Neural crest cell (in vitro differentiated cells): ENCODE results near the gene GJA9. TPM values are rescaled to one million over a fixed set of nuclear protein-coding genes. Genes with fewer than 3 reads are reported as not detected.

ENCODE experiments used
- DNase-seq: peaks from one replicate; pipeline ENCODE4 v3.0.0; 2021; ENCODE audit warnings: low read depth, mixed read lengths, low spot score
- H3K27ac Mint-ChIP-seq: one replicate; pipeline ENCODE4 v1.8.0; 2021; ENCODE audit warnings: mild to moderate bottlenecking, mixed read lengths; ENCODE audit not compliant: unreplicated experiment
- H3K27me3 Mint-ChIP-seq: 2 replicates; pipeline ENCODE4 v1.8.0; 2021; ENCODE audit warnings: low read depth, mild to moderate bottlenecking, mixed read lengths
- H3K36me3 Mint-ChIP-seq: 2 replicates; pipeline ENCODE4 v1.8.0; 2021; ENCODE audit warnings: low read depth, mild to moderate bottlenecking, mixed read lengths
- H3K4me1 Mint-ChIP-seq: 2 replicates; pipeline ENCODE4 v1.8.0; 2021; ENCODE audit warnings: mixed read lengths
- H3K4me3 Mint-ChIP-seq: one replicate; pipeline ENCODE4 v1.8.0; 2021; ENCODE audit warnings: mild to moderate bottlenecking, mixed read lengths
- H3K9me3 Mint-ChIP-seq: 2 replicates; pipeline ENCODE4 v1.8.0; 2021; ENCODE audit warnings: mixed read lengths
- long read RNA-seq: library from polyadenylated mRNA; unstranded; transcript quantifications from one replicate; pipeline ENCODE4 v2.0.0, GENCODE V29; 2020
- total RNA-seq: library from RNA; stranded (reverse); gene quantifications from 2 replicates; pipeline ENCODE4 v1.2.1, GENCODE V29; 2021
- TF ChIP-seq, protein P1 (sequence below): fragments of 200-600 bp; sonication (generic); conservative IDR thresholded peaks from 2 replicates; pipeline ENCODE4 v1.5.0; 2021; ENCODE audit warnings: antibody characterized with exemption, mild to moderate bottlenecking

The GJA9 gene
- total RNA-seq = not detected in 2 replicates
- long read RNA-seq, partial matches to known transcripts = 0 of 2 reads
- long read RNA-seq, other reads (novel, unspliced or antisense) = 0 of 2 reads

DNA sequence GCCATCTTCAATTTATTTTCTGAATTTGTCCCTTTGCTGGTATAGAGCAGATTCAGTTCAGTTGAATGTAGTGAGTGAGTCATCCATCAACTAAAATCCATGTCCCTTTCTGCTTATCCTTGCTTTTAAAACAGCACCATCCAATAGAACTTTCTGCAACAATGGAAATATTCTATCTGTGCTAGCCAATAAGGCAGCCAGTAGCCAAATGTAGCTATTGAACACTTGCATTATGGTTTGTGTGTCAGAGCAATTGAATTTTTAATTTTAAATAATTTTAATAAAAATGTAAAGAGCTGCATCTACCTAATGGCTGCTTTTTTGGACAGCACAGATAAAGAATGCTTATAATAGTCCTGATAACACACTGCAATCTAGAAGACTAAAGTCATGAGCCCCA lies at the start of gene GJA9:
TSS of gene GJA9 (minus strand) at position 101 of the 400 bp plus-strand sequence. CDS start 5,489 bp downstream, outside the sequence.
- DNase-seq = no peak
- Mint-ChIP-seq H3K36me3 (no peaks in the 10 kb centered on the region), H3K27ac (no peak within 1 kb of the TSS), H3K9me3 (no peaks in the 10 kb centered on the region), H3K27me3 (no peaks in the 10 kb centered on the region), H3K4me3 (no peak within 1 kb of the TSS), H3K4me1 (no peaks in the 10 kb centered on the region)
- TF ChIP-seq, protein P1, sequence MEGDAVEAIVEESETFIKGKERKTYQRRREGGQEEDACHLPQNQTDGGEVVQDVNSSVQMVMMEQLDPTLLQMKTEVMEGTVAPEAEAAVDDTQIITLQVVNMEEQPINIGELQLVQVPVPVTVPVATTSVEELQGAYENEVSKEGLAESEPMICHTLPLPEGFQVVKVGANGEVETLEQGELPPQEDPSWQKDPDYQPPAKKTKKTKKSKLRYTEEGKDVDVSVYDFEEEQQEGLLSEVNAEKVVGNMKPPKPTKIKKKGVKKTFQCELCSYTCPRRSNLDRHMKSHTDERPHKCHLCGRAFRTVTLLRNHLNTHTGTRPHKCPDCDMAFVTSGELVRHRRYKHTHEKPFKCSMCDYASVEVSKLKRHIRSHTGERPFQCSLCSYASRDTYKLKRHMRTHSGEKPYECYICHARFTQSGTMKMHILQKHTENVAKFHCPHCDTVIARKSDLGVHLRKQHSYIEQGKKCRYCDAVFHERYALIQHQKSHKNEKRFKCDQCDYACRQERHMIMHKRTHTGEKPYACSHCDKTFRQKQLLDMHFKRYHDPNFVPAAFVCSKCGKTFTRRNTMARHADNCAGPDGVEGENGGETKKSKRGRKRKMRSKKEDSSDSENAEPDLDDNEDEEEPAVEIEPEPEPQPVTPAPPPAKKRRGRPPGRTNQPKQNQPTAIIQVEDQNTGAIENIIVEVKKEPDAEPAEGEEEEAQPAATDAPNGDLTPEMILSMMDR = no peak

DNA sequence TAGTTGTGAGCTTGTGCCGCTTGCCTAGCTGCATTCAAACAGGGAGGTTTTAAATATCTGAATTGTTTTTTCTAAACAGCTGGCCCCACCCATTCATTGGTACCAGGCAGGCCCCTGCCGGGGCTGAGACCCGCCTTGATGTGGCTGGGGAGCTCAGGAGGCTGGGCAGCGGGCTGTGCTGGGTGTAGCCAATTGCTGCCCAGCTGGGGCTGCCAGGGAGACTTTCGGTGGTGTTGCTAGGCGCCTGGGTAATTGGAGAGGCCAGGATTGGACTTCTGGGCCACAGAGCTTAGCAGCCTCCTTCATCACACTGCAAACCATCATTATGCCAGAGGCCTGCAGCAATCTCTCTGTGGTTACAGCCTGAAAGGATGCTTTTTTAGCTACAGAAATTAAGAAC lies 48.1 kb upstream of the GJA9 start:
- DNase-seq = no peak
- no peak overlapping the region for H3K27ac Mint-ChIP-seq
- TF ChIP-seq, protein P1 = no peak
- no peak overlapping the region for H3K4me3 Mint-ChIP-seq
- H3K9me3 Mint-ChIP-seq = no peaks in the 10 kb centered on the region
- H3K36me3 Mint-ChIP-seq = no peaks in the 10 kb centered on the region
- no peaks in the 10 kb centered on the region for H3K27me3 Mint-ChIP-seq
- H3K4me1 Mint-ChIP-seq = peaks cover 4% of the 10 kb centered on the region

DNA sequence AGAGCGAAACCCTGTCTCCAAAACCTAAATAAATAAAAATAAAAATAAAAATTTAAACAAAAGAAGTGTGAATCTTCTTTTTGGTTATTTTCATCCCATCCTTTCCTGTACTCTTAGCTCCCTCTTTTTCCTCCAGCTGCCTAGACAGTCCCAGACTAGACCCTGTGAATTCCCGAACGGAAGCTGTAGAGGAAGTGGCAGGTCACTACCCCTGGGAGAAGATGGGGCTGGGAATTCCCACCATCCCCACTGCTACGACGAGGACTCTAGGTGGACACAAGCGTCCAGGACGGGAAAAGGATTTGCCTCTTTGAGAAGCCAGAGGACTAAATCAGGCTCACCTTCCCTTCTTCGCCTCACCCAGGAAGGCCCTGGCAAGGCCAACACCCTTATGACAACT lies 47.7 kb upstream of the GJA9 start:
- H3K36me3 Mint-ChIP-seq = no peaks in the 10 kb centered on the region
- no peaks in the 10 kb centered on the region for H3K27me3 Mint-ChIP-seq
- H3K9me3 Mint-ChIP-seq = no peaks in the 10 kb centered on the region
- no peak overlapping the region for H3K4me3 Mint-ChIP-seq
- TF ChIP-seq, protein P1 = no peak
- peaks cover 4% of the 10 kb centered on the region for H3K4me1 Mint-ChIP-seq
- DNase-seq = no peak
- H3K27ac Mint-ChIP-seq = no peak overlapping the region

DNA sequence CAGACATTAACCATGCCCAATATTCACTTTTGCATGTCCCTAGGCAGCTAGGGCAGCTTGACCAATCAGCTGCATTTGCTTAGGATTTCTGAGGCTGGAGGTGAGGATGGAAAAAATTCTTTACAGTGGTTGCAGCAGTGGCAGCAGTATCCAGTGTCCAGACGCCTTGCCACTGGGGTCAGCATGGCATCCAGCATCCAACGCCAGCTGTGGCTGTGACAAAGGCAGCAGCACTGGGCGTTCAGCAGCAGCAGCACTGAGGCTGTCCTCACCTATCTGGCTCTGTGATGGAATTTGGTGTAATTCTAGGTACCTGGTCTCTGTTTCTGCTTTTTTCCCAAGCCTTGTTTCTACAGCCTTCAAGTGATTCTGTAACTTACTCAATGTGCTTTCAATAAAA lies 44.7 kb upstream of the GJA9 start:
- no peaks in the 10 kb centered on the region for H3K9me3 Mint-ChIP-seq
- TF ChIP-seq, protein P1 = no peak
- H3K4me1 Mint-ChIP-seq = peaks cover 4% of the 10 kb centered on the region
- DNase-seq = no peak
- H3K27ac Mint-ChIP-seq = no peak overlapping the region
- H3K36me3 Mint-ChIP-seq = no peaks in the 10 kb centered on the region
- H3K4me3 Mint-ChIP-seq = no peak overlapping the region
- H3K27me3 Mint-ChIP-seq = no peaks in the 10 kb centered on the region

DNA sequence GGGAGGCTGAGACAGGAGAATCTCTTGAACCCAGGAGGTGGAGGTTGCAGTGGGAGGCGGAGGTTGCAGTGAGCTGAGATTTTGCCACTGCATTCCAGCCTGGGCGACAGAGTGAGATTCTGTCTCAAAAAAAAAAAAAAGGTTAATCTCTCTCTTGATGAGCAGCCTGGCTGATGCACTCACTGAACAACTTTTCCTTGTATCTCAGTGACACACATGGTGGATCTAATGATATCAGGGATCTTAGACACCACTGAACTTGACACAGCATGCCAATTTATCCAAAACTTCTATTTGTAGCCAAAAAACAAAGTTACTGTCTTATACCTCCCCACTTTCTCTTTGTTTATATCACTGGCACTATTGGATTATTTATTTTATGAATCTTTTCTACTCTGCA lies 44.0 kb upstream of the GJA9 start:
- TF ChIP-seq, protein P1 = no peak
- Mint-ChIP-seq H3K27me3 (no peaks in the 10 kb centered on the region), H3K9me3 (no peaks in the 10 kb centered on the region), H3K4me1 (peaks cover 4% of the 10 kb centered on the region), H3K4me3 (no peak overlapping the region), H3K36me3 (no peaks in the 10 kb centered on the region), H3K27ac (no peak overlapping the region)
- no peak for DNase-seq

DNA sequence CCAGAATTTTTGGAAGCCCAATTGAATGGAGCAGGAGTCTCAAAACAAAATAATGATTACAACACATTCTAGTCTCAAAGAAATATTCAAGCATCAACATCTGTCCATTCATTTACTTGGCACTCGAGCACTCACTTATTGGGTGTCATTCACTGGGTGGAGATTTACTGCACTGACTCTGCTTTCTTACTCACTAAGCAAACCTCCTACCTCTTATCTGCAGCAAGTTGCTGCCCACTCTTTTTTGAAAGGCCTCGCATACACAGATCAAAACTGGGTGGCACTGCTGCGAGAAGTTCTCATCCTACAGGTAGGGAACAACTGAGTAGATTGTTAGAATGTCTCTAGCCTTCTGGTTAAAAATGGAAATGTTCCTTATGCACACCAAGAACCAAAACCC lies 42.2 kb upstream of the GJA9 start:
- Mint-ChIP-seq H3K27me3 (no peaks in the 10 kb centered on the region), H3K36me3 (no peaks in the 10 kb centered on the region), H3K4me1 (no peaks in the 10 kb centered on the region), H3K27ac (no peak overlapping the region), H3K4me3 (no peak overlapping the region), H3K9me3 (no peaks in the 10 kb centered on the region)
- TF ChIP-seq, protein P1 = no peak
- no peak for DNase-seq
